HEK293 (cell line): ENCODE results near the gene TRAF2.

Experiments used
- AEBP2 ChIP-seq: fragments of 450-650 bp; formaldehyde crosslinking; IDR thresholded peaks from 2 replicates; pipeline ENCODE4 v1.5.1; 2016; ENCODE audit warnings: missing biosample characterization, missing genetic modification characterization, borderline replicate concordance
- CTCF ChIP-seq: fragments of 450-650 bp; formaldehyde crosslinking; IDR thresholded peaks from 2 replicates; pipeline ENCODE4 v1.5.1; 2016; ENCODE audit warnings: missing biosample characterization, missing genetic modification characterization
- GLI4 ChIP-seq: fragments of 450-650 bp; formaldehyde crosslinking; IDR thresholded peaks from 2 replicates; pipeline ENCODE4 v1.5.1; 2016; ENCODE audit warnings: missing biosample characterization, missing genetic modification characterization
- GLIS1 ChIP-seq: fragments of 450-650 bp; formaldehyde crosslinking; IDR thresholded peaks from 2 replicates; pipeline ENCODE4 v1.5.1; 2016; ENCODE audit warnings: missing biosample characterization, missing genetic modification characterization
- INSM2 ChIP-seq: fragments of 450-650 bp; formaldehyde crosslinking; IDR thresholded peaks from 2 replicates; pipeline ENCODE4 v1.5.1; 2016; ENCODE audit warnings: missing biosample characterization, missing genetic modification characterization
- OVOL3 ChIP-seq: fragments of 450-650 bp; formaldehyde crosslinking; IDR thresholded peaks from 2 replicates; pipeline ENCODE4 v1.5.1; 2016; ENCODE audit warnings: missing biosample characterization, missing genetic modification characterization
- PRDM6 ChIP-seq: fragments of 450-650 bp; formaldehyde crosslinking; IDR thresholded peaks from 2 replicates; pipeline ENCODE4 v1.5.1; 2017; ENCODE audit warnings: missing biosample characterization, missing genetic modification characterization
- RBAK ChIP-seq: fragments of 450-650 bp; formaldehyde crosslinking; IDR thresholded peaks from 2 replicates; pipeline ENCODE4 v1.5.1; 2016; ENCODE audit warnings: missing biosample characterization, missing genetic modification characterization
- REST ChIP-seq: fragments of 450-650 bp; formaldehyde crosslinking; IDR thresholded peaks from 2 replicates; pipeline ENCODE4 v1.5.1; 2016; ENCODE audit warnings: missing biosample characterization, missing genetic modification characterization
- ZBTB17 ChIP-seq: fragments of 450-650 bp; formaldehyde crosslinking; IDR thresholded peaks from 2 replicates; pipeline ENCODE4 v1.5.1; 2016; ENCODE audit warnings: missing biosample characterization, missing genetic modification characterization
- ZBTB44 ChIP-seq: fragments of 450-650 bp; IDR thresholded peaks from 2 replicates; pipeline ENCODE4 v1.5.1; 2018; ENCODE audit warnings: missing biosample characterization, mild to moderate bottlenecking, missing genetic modification characterization
- ZFHX2 ChIP-seq: fragments of 450-650 bp; formaldehyde crosslinking; conservative IDR thresholded peaks from 2 replicates; pipeline ENCODE4 v1.5.1; 2016; ENCODE audit warnings: missing biosample characterization, missing genetic modification characterization
- ZNF10 ChIP-seq: fragments of 450-650 bp; formaldehyde crosslinking; IDR thresholded peaks from 2 replicates; pipeline ENCODE4 v1.5.1; 2017; ENCODE audit warnings: missing biosample characterization, missing genetic modification characterization
- ZNF138 ChIP-seq: fragments of 450-650 bp; formaldehyde crosslinking; IDR thresholded peaks from 2 replicates; pipeline ENCODE4 v1.5.1; 2016; ENCODE audit warnings: missing biosample characterization, missing genetic modification characterization, borderline replicate concordance
- ZNF140 ChIP-seq: fragments of 450-650 bp; formaldehyde crosslinking; IDR thresholded peaks from 2 replicates; pipeline ENCODE4 v1.5.1; 2016; ENCODE audit warnings: missing biosample characterization, missing genetic modification characterization
- ZNF146 ChIP-seq: fragments of 450-650 bp; formaldehyde crosslinking; IDR thresholded peaks from 2 replicates; pipeline ENCODE4 v1.5.1; 2016; ENCODE audit warnings: missing biosample characterization, missing genetic modification characterization
- ZNF169 ChIP-seq: fragments of 450-650 bp; formaldehyde crosslinking; IDR thresholded peaks from 2 replicates; pipeline ENCODE4 v1.5.1; 2016; ENCODE audit warnings: missing biosample characterization, missing genetic modification characterization
- ZNF202 ChIP-seq: fragments of 450-650 bp; formaldehyde crosslinking; IDR thresholded peaks from 2 replicates; pipeline ENCODE4 v1.5.1; 2016; ENCODE audit warnings: missing biosample characterization, missing genetic modification characterization, borderline replicate concordance
- ZNF214 ChIP-seq: fragments of 450-650 bp; formaldehyde crosslinking; IDR thresholded peaks from 2 replicates; pipeline ENCODE4 v1.5.1; 2017; ENCODE audit warnings: missing biosample characterization, mild to moderate bottlenecking, missing genetic modification characterization, borderline replicate concordance
- ZNF24 ChIP-seq: fragments of 450-650 bp; formaldehyde crosslinking; IDR thresholded peaks from 2 replicates; pipeline ENCODE4 v1.5.1; 2016; ENCODE audit warnings: missing biosample characterization, missing genetic modification characterization
- ZNF426 ChIP-seq: fragments of 450-650 bp; formaldehyde crosslinking; IDR thresholded peaks from 2 replicates; pipeline ENCODE4 v1.5.1; 2017; ENCODE audit warnings: missing biosample characterization, missing genetic modification characterization, mild to moderate bottlenecking, inconsistent platforms, moderate library complexity
- ZNF544 ChIP-seq: fragments of 450-650 bp; formaldehyde crosslinking; IDR thresholded peaks from 2 replicates; pipeline ENCODE4 v1.5.0; 2017; ENCODE audit warnings: missing biosample characterization, missing genetic modification characterization
- ZNF560 ChIP-seq: fragments of 450-650 bp; formaldehyde crosslinking; IDR thresholded peaks from 2 replicates; pipeline ENCODE4 v1.5.1; 2017; ENCODE audit warnings: missing biosample characterization, missing genetic modification characterization, borderline replicate concordance
- ZNF571 ChIP-seq: fragments of 450-650 bp; formaldehyde crosslinking; IDR thresholded peaks from 2 replicates; pipeline ENCODE4 v1.5.0; 2017; ENCODE audit warnings: missing biosample characterization, missing genetic modification characterization
- ZNF600 ChIP-seq: fragments of 450-650 bp; formaldehyde crosslinking; IDR thresholded peaks from 2 replicates; pipeline ENCODE4 v1.5.1; 2016; ENCODE audit warnings: missing biosample characterization, missing genetic modification characterization
- ZNF664 ChIP-seq: fragments of 450-650 bp; formaldehyde crosslinking; IDR thresholded peaks from 2 replicates; pipeline ENCODE4 v1.5.1; 2016; ENCODE audit warnings: missing biosample characterization, missing genetic modification characterization

TRAF2 gene

GRCh38 chr9:136849038-136849959 is 37.0 kb upstream of the TRAF2 start, which contains the start of gene PHPT1 (continued):
- TF ChIP-seq PRDM6 (tag by site-specific recombination) (no peak), ZNF426 (tag by site-specific recombination) (no peak), ZNF140 (tag by site-specific recombination) (no peak), AEBP2 (tag by site-specific recombination) (no peak), ZBTB17 (peak; percentile 82), ZNF560 (tag by site-specific recombination) (no peak), GLI4 (tag by site-specific recombination) (no peak), INSM2 (tag by site-specific recombination) (no peak; the same call in 1 of the 2 replicates), ZNF10 (tag by site-specific recombination) (peak; percentile 57; the same call in 1 of the 2 replicates), ZNF214 (tag by site-specific recombination) (no peak), OVOL3 (tag by site-specific recombination) (no peak), ZNF664 (no peak), ZNF202 (tag by site-specific recombination) (no peak), CTCF (no peak), ZNF571 (no peak), ZNF169 (no peak), ZFHX2 (peak; percentile 80), RBAK (tag by site-specific recombination) (no peak), ZNF146 (tag by site-specific recombination) (no peak), ZNF600 (peak; percentile 88), ZNF544 (no peak), REST (no peak), ZNF138 (tag by site-specific recombination) (no peak), ZNF24 (peak; percentile 50; the same call in 1 of the 2 replicates), GLIS1 (tag by site-specific recombination) (peak; percentile 57), ZBTB44 (tag by site-specific recombination) (no peak)
